ENCODE results near the gene TP53INP2.
"Not testable (repeated sequence)": the region's sequence is repeated elsewhere in the genome, so short reads cannot be mapped to it uniquely, and the experiment has no call there.

Gene TP53INP2

DNA sequence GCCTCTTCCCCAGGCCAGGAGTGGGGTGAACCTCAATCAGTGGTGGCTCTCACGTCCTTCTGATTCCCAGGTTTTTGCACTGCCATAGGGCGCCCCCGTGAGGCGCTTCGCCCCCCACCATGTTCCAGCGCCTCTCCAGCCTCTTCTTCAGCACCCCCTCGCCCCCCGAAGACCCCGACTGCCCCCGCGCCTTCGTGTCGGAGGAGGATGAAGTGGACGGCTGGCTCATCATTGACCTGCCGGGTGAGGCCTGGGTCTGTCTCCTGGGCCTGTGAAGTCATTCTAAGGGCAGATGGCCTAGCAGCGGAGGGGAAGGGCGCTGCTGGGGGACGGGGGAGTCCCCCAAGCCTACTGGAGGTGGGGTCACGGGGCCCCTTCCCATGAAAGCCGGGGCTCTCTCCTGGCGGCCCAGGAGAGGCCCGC lies 4.5 kb downstream of the TP53INP2 start:
- Histone ChIP-seq H3K4me3 (ENCODE audit: low read length) (peak overlapping the region; percentile 83), H3K27ac (ENCODE audit: low read depth, low read length) (peak overlapping the region; percentile 95), H3K9ac (ENCODE audit: low read length) (no peak overlapping the region), H3K36me3 (ENCODE audit: control insufficient read depth, insufficient read depth, low read length) (peaks cover 15% of the 10 kb centered on the region), H3K27me3 (ENCODE audit: control insufficient read depth, insufficient read depth, low read length) (no peaks in the 10 kb centered on the region), H3K4me1 (ENCODE audit: control insufficient read depth, insufficient read depth, low read length) (peaks cover 14% of the 10 kb centered on the region)

DNA sequence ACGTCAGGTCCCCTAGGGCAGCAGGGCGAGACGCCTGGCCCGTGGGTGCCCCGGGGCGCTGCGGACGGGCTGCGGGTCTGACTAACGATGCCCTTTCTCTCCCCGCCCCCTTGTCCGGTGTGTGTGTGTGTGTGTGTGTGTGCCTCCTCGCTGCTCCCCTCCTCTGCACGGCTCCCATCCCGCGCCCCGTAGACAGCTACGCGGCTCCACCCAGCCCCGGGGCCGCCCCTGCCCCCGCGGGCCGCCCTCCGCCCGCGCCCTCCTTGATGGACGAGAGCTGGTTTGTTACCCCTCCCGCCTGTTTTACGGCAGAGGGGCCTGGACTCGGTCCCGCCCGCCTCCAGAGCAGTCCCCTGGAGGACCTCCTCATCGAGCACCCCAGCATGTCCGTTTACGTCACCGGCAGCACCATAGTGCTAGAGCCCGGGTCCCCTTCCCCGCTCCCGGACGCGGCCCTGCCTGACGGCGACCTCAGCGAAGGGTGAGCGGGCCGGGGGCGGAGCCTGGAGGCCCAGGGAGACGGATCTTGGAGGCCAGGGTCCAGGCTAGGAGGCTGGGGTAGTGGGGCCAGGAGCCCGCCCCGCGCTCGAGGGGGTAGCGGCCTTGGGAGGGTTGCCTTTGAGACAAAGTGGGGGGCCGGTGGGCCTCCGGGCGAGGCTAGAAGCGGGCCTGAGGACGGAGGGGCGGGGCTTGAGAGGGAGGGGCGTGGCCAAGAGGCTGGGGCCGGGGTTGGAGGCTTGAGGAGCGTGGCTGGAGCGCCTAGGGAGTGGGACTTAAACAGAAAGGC lies 5.1 kb downstream of the TP53INP2 start:
- H3K27me3 ChIP-seq (ENCODE audit: control insufficient read depth, insufficient read depth, low read length) = no peaks in the 10 kb centered on the region
- H3K4me3 ChIP-seq (ENCODE audit: low read length) = peak overlapping the region; percentile 83
- peak overlapping the region; percentile 47 for H3K9ac ChIP-seq (ENCODE audit: low read length)
- peaks cover 14% of the 10 kb centered on the region for H3K4me1 ChIP-seq (ENCODE audit: control insufficient read depth, insufficient read depth, low read length)
- peaks cover 21% of the 10 kb centered on the region for H3K36me3 ChIP-seq (ENCODE audit: control insufficient read depth, insufficient read depth, low read length)
- H3K27ac ChIP-seq (ENCODE audit: low read depth, low read length) = peak overlapping the region; percentile 95

DNA sequence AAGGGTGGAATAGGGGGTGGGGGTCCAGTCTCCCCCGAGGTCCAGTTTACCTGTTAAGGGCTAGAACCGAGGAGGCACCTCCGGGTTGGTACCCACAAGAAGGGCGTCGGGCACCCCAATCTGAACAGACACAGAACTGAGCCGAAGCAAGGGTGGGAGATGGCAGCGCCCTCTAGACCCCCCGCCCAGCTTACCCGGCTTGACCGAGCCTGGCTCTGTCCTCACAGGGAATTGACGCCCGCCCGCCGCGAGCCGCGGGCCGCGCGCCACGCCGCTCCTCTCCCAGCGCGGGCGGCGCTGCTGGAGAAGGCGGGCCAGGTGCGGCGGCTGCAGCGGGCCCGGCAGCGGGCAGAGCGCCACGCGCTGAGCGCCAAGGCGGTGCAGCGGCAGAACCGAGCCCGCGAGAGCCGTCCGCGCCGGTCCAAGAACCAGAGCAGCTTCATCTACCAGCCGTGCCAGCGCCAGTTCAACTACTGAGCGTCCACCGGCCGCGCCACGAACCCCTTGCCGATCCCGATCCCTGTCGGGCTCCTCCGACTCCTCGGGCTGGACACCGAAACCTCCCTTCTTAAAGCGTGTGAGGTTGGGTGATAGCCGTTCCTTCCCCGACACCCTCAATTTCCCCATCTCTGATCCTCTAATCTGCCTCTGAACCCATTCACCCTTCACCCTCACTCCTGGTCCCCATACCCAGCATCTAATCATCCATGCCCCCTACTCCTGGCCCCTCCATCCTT lies 5.9 kb downstream of the TP53INP2 start:
- peaks cover 23% of the 10 kb centered on the region for H3K36me3 ChIP-seq (ENCODE audit: control insufficient read depth, insufficient read depth, low read length)
- no peaks in the 10 kb centered on the region for H3K27me3 ChIP-seq (ENCODE audit: control insufficient read depth, insufficient read depth, low read length)
- H3K4me3 ChIP-seq (ENCODE audit: low read length) = peak overlapping the region; percentile 83
- H3K9ac ChIP-seq (ENCODE audit: low read length) = peak overlapping the region; percentile 52
- H3K27ac ChIP-seq (ENCODE audit: low read depth, low read length) = peak overlapping the region; percentile 95
- H3K4me1 ChIP-seq (ENCODE audit: control insufficient read depth, insufficient read depth, low read length) = peaks cover 13% of the 10 kb centered on the region

DNA sequence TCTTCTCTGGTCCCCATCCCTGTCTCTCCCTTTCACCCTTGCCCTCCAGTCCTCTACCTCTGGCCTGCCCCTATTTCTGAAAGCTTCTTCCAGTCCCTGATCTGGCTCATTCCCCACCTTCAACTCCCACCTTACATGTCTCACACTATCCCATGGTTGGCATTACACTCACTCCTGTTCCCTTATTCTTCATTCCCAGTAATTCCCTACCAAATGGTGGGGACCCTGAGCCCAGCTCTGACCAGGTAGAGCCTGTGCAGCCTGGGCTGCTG lies 6.4 kb downstream of the TP53INP2 start:
- Histone ChIP-seq H3K36me3 (ENCODE audit: control insufficient read depth, insufficient read depth, low read length) (peaks cover 28% of the 10 kb centered on the region), H3K9ac (ENCODE audit: low read length) (peak overlapping the region; percentile 52), H3K27me3 (ENCODE audit: control insufficient read depth, insufficient read depth, low read length) (no peaks in the 10 kb centered on the region), H3K4me3 (ENCODE audit: low read length) (peak overlapping the region; percentile 83), H3K27ac (ENCODE audit: low read depth, low read length) (peak overlapping the region; percentile 95), H3K4me1 (ENCODE audit: control insufficient read depth, insufficient read depth, low read length) (peaks cover 8% of the 10 kb centered on the region)

DNA sequence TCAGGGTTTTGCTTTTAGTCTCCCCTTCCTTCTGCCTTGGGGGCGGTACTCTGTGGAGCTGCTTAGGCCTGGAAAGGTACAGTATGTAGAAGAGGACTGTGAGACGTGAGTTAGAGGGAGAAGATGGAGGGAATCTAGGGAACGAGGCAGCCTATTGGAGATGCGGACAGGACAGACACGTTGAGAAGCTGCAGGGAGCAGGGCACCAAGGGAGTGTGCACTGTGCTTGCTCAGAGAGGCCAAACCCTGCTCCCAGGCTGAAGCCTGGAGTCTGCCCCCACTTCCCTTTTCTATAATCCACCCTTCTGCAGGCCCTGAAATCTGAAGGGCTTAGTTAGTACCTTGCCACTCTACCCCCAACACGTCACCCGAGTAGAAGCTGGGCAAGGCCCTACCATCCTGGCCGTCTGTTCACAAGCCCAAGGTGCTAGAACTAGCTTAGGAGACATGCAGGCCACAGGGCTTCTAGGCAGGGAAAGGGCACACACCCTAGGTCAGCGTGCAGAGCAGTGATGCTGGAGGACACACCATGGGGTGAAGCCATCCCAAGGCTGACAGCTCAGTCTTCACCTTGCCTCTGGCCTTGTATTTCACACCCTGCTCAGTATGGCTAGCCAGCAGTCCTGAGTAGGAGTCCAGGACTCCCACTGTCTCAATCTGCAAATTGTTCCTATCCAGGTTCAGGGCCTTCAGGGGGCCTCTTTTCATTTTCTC lies 6.9 kb downstream of the TP53INP2 start:
- Histone ChIP-seq H3K27me3 (ENCODE audit: control insufficient read depth, insufficient read depth, low read length) (no peaks in the 10 kb centered on the region), H3K4me1 (ENCODE audit: control insufficient read depth, insufficient read depth, low read length) (peaks cover 7% of the 10 kb centered on the region), H3K36me3 (ENCODE audit: control insufficient read depth, insufficient read depth, low read length) (peaks cover 28% of the 10 kb centered on the region), H3K9ac (ENCODE audit: low read length) (no peak overlapping the region), H3K27ac (ENCODE audit: low read depth, low read length) (no peak overlapping the region), H3K4me3 (ENCODE audit: low read length) (peak overlapping the region; percentile 83)

DNA sequence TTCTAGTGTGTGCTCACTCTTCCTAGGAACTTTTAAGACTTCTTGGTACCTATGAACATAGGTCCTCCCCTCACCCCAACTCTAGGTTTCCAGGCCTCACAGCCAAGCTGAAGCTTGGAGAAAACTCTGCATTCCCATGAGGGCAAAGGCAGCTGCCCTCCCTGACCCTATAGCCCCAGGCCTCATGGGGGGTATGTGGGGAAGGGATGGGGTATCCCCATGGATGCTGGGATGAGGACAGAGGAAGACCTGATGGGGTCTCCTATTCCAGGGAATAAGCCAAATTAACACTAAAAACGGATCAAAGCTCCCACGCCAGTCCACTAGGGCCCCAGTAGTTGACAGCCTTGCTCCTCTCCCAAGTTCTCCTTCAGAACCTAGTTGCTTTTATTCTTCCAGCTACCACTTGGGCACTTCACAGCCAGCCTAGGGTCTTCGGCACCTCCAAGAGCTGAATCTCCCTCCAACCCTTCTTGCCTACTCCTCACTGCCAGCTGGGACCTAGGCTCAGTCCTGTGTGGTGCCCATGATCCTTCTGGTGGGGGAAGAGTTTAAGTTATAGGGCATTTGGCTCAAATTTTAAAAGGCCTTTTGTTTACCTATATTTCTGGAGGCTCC lies 7.8 kb downstream of the TP53INP2 start:
- H3K4me1 ChIP-seq (ENCODE audit: control insufficient read depth, insufficient read depth, low read length) = peaks cover 7% of the 10 kb centered on the region
- no peak overlapping the region for H3K27ac ChIP-seq (ENCODE audit: low read depth, low read length)
- no peak overlapping the region for H3K9ac ChIP-seq (ENCODE audit: low read length)

DNA sequence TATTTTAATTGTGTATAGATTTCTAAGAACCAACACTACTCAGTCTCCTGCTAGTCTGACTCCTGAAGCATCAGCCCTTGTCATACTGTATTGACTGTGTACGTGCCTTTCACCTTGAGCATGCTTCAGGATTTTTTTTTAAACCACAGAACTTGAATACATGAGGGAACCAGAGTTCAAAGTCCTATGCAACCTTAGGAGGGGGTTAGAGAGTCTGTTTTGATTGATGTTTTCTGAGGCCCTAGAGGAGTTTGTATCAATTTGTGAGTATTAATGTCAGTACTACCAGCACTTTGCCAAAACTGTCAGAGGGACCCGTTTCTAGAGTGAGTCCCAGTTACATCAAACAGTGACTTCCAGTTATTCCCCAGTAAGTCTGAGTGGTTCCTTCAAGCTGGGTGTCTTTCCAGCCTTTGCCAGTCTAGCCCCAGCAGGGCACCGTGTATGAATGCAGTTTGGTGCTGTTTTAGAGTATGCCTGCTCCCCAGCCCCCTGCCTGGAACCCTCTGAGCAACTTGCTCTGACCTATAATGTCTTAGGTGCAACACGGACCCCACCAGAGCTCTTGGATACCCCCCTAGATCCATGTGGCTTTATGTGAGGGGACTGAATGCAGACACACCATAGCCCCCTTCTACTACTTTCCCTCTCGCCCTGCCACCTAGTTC lies 8.5 kb downstream of the TP53INP2 start:
- Histone ChIP-seq H3K27me3 (ENCODE audit: control insufficient read depth, insufficient read depth, low read length) (no peaks in the 10 kb centered on the region), H3K4me1 (ENCODE audit: control insufficient read depth, insufficient read depth, low read length) (peaks cover 7% of the 10 kb centered on the region), H3K36me3 (ENCODE audit: control insufficient read depth, insufficient read depth, low read length) (peaks cover 28% of the 10 kb centered on the region), H3K27ac (ENCODE audit: low read depth, low read length) (no peak overlapping the region), H3K4me3 (ENCODE audit: low read length) (no peak overlapping the region), H3K9ac (ENCODE audit: low read length) (no peak overlapping the region)

More for the DNA sequence above, 7.8 kb downstream of the TP53INP2 start:
- H3K27me3 ChIP-seq (ENCODE audit: control insufficient read depth, insufficient read depth, low read length) = no peaks in the 10 kb centered on the region
- no peak overlapping the region for H3K4me3 ChIP-seq (ENCODE audit: low read length)
- H3K36me3 ChIP-seq (ENCODE audit: control insufficient read depth, insufficient read depth, low read length) = peaks cover 28% of the 10 kb centered on the region

DNA sequence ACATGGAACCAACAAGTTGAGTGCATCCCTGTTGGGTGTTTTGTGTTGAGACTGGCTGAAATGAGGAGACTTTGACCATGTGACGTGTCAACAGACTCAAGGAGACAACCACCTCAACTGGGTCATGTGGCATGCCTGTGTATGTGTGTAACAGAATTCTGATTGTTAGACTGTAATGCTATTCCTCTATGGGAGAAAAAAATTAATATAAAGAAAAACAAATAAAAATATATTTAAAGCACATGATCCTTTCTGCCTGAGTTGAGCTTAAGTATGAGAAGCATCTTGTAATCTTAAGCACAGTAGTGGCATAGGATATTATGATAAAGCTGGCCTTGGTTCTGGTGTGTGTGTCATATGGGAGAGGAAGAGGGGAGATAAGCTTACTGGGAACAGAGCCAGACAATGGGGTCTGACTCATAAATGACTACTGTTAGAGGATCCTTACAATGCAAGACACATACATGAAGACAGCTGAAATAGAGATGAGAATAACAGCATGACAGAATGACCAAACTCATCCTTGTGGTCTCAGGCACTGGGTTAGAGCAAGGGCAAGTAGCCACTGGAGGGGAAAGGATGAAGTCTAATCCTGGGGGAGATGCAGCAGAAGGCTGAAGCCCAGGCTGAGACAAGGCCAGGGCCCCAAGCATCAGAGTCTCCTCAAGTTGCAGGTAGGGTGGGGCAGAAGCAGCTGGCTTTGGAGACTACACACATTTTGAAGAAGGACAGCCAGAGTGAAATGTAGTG lies 9.2 kb downstream of the TP53INP2 start:
- Histone ChIP-seq H3K4me3 (ENCODE audit: low read length) (no peak overlapping the region), H3K27ac (ENCODE audit: low read depth, low read length) (no peak overlapping the region), H3K27me3 (ENCODE audit: control insufficient read depth, insufficient read depth, low read length) (no peaks in the 10 kb centered on the region), H3K4me1 (ENCODE audit: control insufficient read depth, insufficient read depth, low read length) (peaks cover 7% of the 10 kb centered on the region), H3K9ac (ENCODE audit: low read length) (no peak overlapping the region), H3K36me3 (ENCODE audit: control insufficient read depth, insufficient read depth, low read length) (peaks cover 28% of the 10 kb centered on the region)

DNA sequence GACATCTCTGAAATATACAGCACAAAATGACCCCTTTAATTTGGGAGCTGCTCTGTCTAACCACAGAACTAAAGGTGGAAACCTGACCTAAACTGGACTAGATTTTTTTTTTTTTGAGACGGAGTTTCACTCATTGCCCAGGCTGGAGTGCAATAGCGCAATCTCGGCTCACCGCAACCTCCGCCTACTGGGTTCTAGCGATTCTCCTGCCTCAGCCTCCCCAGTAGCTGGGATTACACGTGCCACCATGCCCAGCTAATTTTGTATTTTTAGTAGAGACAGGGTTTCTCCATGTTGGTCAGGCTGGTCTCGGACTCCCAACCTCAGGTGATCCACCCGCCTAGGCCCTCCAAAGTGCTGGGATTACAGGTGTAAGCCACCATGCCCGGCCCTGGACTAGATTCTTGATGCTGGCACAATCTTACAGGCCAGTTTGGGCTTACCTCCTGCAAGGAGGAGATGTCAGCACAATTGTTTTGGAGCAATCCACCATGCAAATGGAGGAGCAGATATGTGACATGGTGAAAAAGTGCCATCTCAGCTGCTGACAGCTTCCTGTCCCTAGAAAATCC lies 9.9 kb downstream of the TP53INP2 start:
- not testable (repeated sequence) for H3K4me1 ChIP-seq (ENCODE audit: control insufficient read depth, insufficient read depth, low read length); H3K9ac ChIP-seq (ENCODE audit: low read length); H3K27me3 ChIP-seq (ENCODE audit: control insufficient read depth, insufficient read depth, low read length); H3K27ac ChIP-seq (ENCODE audit: low read depth, low read length); H3K4me3 ChIP-seq (ENCODE audit: low read length)
- peaks cover 28% of the 10 kb centered on the region for H3K36me3 ChIP-seq (ENCODE audit: control insufficient read depth, insufficient read depth, low read length)

DNA sequence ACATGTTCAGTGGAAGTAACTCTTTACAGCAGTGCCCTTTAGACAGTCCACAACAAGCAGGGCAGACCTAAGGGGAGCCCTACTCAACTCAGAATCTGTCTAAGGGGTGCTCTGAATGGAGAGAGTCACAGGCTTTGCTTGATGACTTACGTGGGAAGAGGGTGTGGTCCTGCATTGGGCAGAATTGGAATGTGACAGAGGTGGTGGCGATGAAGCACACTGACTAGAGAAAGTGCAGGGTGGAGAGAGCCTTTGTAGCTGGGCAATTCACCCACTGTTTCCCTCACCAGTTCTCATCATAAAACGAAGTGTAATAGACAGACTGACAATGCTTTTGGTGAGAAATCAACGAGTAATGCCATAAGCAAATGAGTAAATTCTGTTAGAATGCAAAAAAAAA lies 11.2 kb downstream of the TP53INP2 start:
- peaks cover 28% of the 10 kb centered on the region for H3K36me3 ChIP-seq (ENCODE audit: control insufficient read depth, insufficient read depth, low read length)
- peak overlapping the region; percentile 35 for H3K9ac ChIP-seq (ENCODE audit: low read length)

DNA sequence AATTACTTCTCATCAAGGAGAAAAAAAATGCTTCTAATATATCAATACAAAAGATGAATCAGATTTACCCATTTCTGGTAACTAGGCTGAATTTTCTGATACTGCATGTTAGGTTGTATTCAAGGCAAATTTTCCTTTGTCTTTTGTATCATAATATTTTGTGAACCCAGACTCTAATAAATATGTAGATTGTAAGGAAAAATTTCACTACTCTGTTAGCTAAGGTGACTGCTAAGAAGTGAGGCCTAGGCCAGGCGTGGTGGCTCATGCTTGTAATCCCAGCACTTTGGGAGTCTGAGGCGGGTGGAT lies 12.7 kb downstream of the TP53INP2 start:
- H3K27ac ChIP-seq (ENCODE audit: low read depth, low read length) = no peak overlapping the region
- no peak overlapping the region for H3K9ac ChIP-seq (ENCODE audit: low read length)
- no peaks in the 10 kb centered on the region for H3K27me3 ChIP-seq (ENCODE audit: control insufficient read depth, insufficient read depth, low read length)
- H3K36me3 ChIP-seq (ENCODE audit: control insufficient read depth, insufficient read depth, low read length) = peaks cover 17% of the 10 kb centered on the region
- H3K4me1 ChIP-seq (ENCODE audit: control insufficient read depth, insufficient read depth, low read length) = no peaks in the 10 kb centered on the region
- H3K4me3 ChIP-seq (ENCODE audit: low read length) = no peak overlapping the region

More for the DNA sequence above, 11.2 kb downstream of the TP53INP2 start:
- no peak overlapping the region for H3K27ac ChIP-seq (ENCODE audit: low read depth, low read length)
- H3K4me1 ChIP-seq (ENCODE audit: control insufficient read depth, insufficient read depth, low read length) = peaks cover 3% of the 10 kb centered on the region
- no peaks in the 10 kb centered on the region for H3K27me3 ChIP-seq (ENCODE audit: control insufficient read depth, insufficient read depth, low read length)
- no peak overlapping the region for H3K4me3 ChIP-seq (ENCODE audit: low read length)
